NCI-H2171 treated with DMSO at 0.1 percent for 48 hours (cell line): Measurements from ENCODE around the gene SURF6.
A peak's percentile ranks its signal among the peaks of the same experiment; 100 is the strongest.
"Not testable (repeated sequence)": the region's sequence is repeated elsewhere in the genome, so short reads cannot be mapped to it uniquely, and the experiment has no call there.

Experiments
- DNase-seq: peaks from one replicate; lab custom pipeline; 2025; lab: John Stamatoyannopoulos, UW

SURF6 gene

GRCh38 chr9:133286523-133286922 lies 49.5 kb downstream of the SURF6 start:
- no peak for DNase-seq

- DNase-seq = no peak
Measured at GRCh38 chr9:133285252-133285775, 50.7 kb downstream of the SURF6 start.

- DNase-seq = no peak
Measured at GRCh38 chr9:133284362-133284761, 51.6 kb downstream of the SURF6 start.

GRCh38 chr9:133283255-133284032 lies 52.5 kb downstream of the SURF6 start:
- not testable (repeated sequence) for DNase-seq

GRCh38 chr9:133282464-133283238 lies 53.3 kb downstream of the SURF6 start:
- DNase-seq = no peak

- DNase-seq = peak; percentile 42
Measured at GRCh38 chr9:133280392-133280791, 55.6 kb downstream of the SURF6 start.
